Psoas muscle (tissue), 8 donors: ENCODE results near the gene PPA1. TPM values are rescaled to one million over a fixed set of nuclear protein-coding genes. Genes with fewer than 3 reads are reported as not detected.
A peak's percentile ranks its signal among the peaks of the same experiment; 100 is the strongest.
"Not testable (repeated sequence)": the region's sequence is repeated elsewhere in the genome, so short reads cannot be mapped to it uniquely, and the experiment has no call there.

ENCODE experiments used
- ATAC-seq, 4 donors: fragments of 200-7000 bp; cut with Tn5 transposase; one replicate each; pipeline ENCODE4 v1.9.1; 2020; ENCODE audit warnings: moderate library complexity in 3 of 4, mild to moderate bottlenecking in 2 of 4
- DNase-seq, 2 donors: peaks; one replicate each; pipeline ENCODE4 v3.0.0-alpha.2; 2020
- H3K27ac ChIP-seq: fragments of 200-600 bp; one replicate; pipeline ENCODE4 v1.8.0; 2022
- H3K27me3 ChIP-seq, 3 donors: fragments of 200-600 bp in 1 of 3; one replicate each; pipeline versions ENCODE4 v1.6.1 to v1.8.0; 2013 to 2022; ENCODE audit warnings: low read length in 2 of 3, mild to moderate bottlenecking in 2 of 3, moderate library complexity in 1 of 3; ENCODE audit not compliant: insufficient read depth in 3 of 3
- H3K36me3 ChIP-seq, 2 donors: fragments of 200-600 bp in 1 of 2; one replicate each; pipeline versions ENCODE4 v1.6.1 to v1.8.0; 2013 to 2022; ENCODE audit warnings: low read depth in 1 of 2, mild to moderate bottlenecking in 1 of 2, moderate library complexity in 1 of 2; ENCODE audit not compliant: insufficient read depth in 1 of 2
- H3K4me1 ChIP-seq: fragments of 200-600 bp; one replicate; pipeline ENCODE4 v1.8.0; 2022
- H3K4me3 ChIP-seq: fragments of 200-600 bp; one replicate; pipeline ENCODE4 v1.8.0; 2022; ENCODE audit warnings: mild to moderate bottlenecking
- H3K9me3 ChIP-seq: fragments of 200-600 bp; one replicate; pipeline ENCODE4 v1.8.0; 2022
- CTCF ChIP-seq: fragments of 200-600 bp; IDR thresholded peaks from one replicate; pipeline ENCODE4 v1.8.0; 2022; ENCODE audit warnings: antibody characterized with exemption
- WGBS, 3 donors: extraction: QIAGEN DNeasy Blood & Tissue Kit; methylation state at CpG; one replicate each; pipeline versions ENCODE4 v1.1.6 to v1.1.7; 2013; 5-methylcytosine and 5-hydroxymethylcytosine counted together
- intact Hi-C, 2 donors: fragments of 100-400 bp; cut with DNase I; formaldehyde crosslinking; loops; one replicate each; pipeline versions ENCODE4 v1.11.0 to v1.14.2; 2022
- polyA plus RNA-seq, 3 donors: library from polyadenylated mRNA; stranded (reverse); fragments of 200-250 nt; gene quantifications; one replicate each; pipeline ENCODE4 v1.2.3, GENCODE V29; 2013
- total RNA-seq, 4 donors: library from RNA; stranded (reverse); fragmentation: NEBNext Ultra II Directional in 2 of 4; extraction: Animal tissue kit (Norgen Biotek cat#: 25700) in 2 of 4; gene quantifications; one replicate each; pipeline versions ENCODE4 v1.2.1 to v1.2.4, GENCODE V29; 2021 to 2023
- donor health status: healthy with polysubstance abuse.
- donor health status: DM: no; HTN: no; CAD: no; lungs with moderate emphysema.
- donor health status: Bipolar disorder and iron deficiency.
- donor health status: healthy.
- donor health status: DM: yes; HTN: yes; CAD: no.
- donor health status: DM: no; HTN: no; CAD: no.
- donor health status: DM: no; HTN: no; CAD: no.
- donor health status: DM: yes; HTN: yes; CAD: no.

Gene PPA1
- total and polyA plus RNA-seq, 7 donors = 95.3 to 211 (median 131) TPM

GRCh38 chr10:70223728-70224127, 9.5 kb downstream of the PPA1 start:
- no peaks in the 10 kb centered on the region for H3K27me3 ChIP-seq
- H3K9me3 ChIP-seq = no peaks in the 10 kb centered on the region
- ATAC-seq = no peak
- 96% methylated on average over 2 of the region's 2 CpGs for WGBS, 3 donors
- no peak overlapping the region for H3K4me3 ChIP-seq
- no peak for TF ChIP-seq CTCF
- intact Hi-C loops = no loop called here
- peaks cover 0 to 20% of the 10 kb centered on the region in 2 donors for H3K36me3 ChIP-seq
- peaks cover 23% of the 10 kb centered on the region for H3K4me1 ChIP-seq
- no peak for DNase-seq
- H3K27ac ChIP-seq = peak overlapping the region; percentile 12

GRCh38 chr10:70222811-70223447, 10.3 kb downstream of the PPA1 start:
- WGBS, 3 donors = 77 to 81% (median 80%) methylated on average over 9 of the region's 9 CpGs
- intact Hi-C loops, H3K27ac ChIP-seq: not testable (repeated sequence)

GRCh38 chr10:70222340-70222794, 10.9 kb downstream of the PPA1 start:
- Histone ChIP-seq H3K27ac (peak overlapping the region; percentile 44), H3K36me3 (peaks cover 0 to 27% of the 10 kb centered on the region in 2 donors), H3K4me3 (no peak overlapping the region), H3K9me3 (no peaks in the 10 kb centered on the region), H3K27me3 (no peaks in the 10 kb centered on the region), H3K4me1 (peaks cover 11% of the 10 kb centered on the region)
- intact Hi-C loops = no loop called here
- TF ChIP-seq CTCF = no peak
- DNase-seq (no peak), ATAC-seq (no peak)
- 93 to 99% (median 96%) methylated on average over 3 of the region's 3 CpGs for WGBS, 3 donors

More at GRCh38 chr10:70222811-70223447, 10.3 kb downstream of the PPA1 start:
- not testable (repeated sequence) for H3K9me3 ChIP-seq, H3K4me3 ChIP-seq, H3K27me3 ChIP-seq, ATAC-seq, DNase-seq
- Histone ChIP-seq H3K36me3 (peaks cover 0 to 21% of the 10 kb centered on the region in 2 donors), H3K4me1 (peaks cover 16% of the 10 kb centered on the region)

GRCh38 chr10:70221030-70221429, 12.2 kb downstream of the PPA1 start:
- Histone ChIP-seq H3K27me3 (no peaks in the 10 kb centered on the region), H3K4me3 (peak overlapping the region; percentile 35), H3K27ac (no peak overlapping the region), H3K9me3 (no peaks in the 10 kb centered on the region), H3K36me3 (peaks cover 0 to 32% of the 10 kb centered on the region in 2 donors), H3K4me1 (peaks cover 8% of the 10 kb centered on the region)
- DNase-seq (no peak), ATAC-seq (peak in 1 of 4 donors; percentile 18)
- WGBS, 3 donors = 5 to 27% (median 10%) methylated on average over 1 of the region's 1 CpG
- no peak for TF ChIP-seq CTCF
- intact Hi-C loops = loop anchor here (1.0 to 2.0 kb wide), 2 partner anchors 143 to 144 kb away; no protein-coding TSS in a partner anchor

GRCh38 chr10:70212879-70213278, 20.4 kb downstream of the PPA1 start:
- intact Hi-C loops = no loop called here
- Histone ChIP-seq H3K4me3 (no peak overlapping the region), H3K27ac (no peak overlapping the region), H3K36me3 (peaks cover 6 to 100% of the 10 kb centered on the region in 2 donors), H3K9me3 (no peaks in the 10 kb centered on the region), H3K4me1 (no peaks in the 10 kb centered on the region), H3K27me3 (no peaks in the 10 kb centered on the region)
- no peak for ATAC-seq
- no peak for TF ChIP-seq CTCF
- WGBS, 3 donors = 98 to 100% (median 100%) methylated on average over 1 of the region's 1 CpG
- DNase-seq = no peak
